Fibroblast of mammary gland (primary cell): ENCODE measurements around the gene RACGAP1.

Experiments used
- DNase-seq: peaks from one replicate; pipeline ENCODE4 v3.0.0-alpha.2; 2010; ENCODE audit warnings: low read depth
- H3K4me3 ChIP-seq: 2 replicates; pipeline ENCODE4 v1.5.1; 2011; ENCODE audit warnings: low read depth, mild to moderate bottlenecking, low read length, moderate library complexity; ENCODE audit not compliant: control insufficient read depth
- TF ChIP-seq, protein P1 (sequence below): conservative IDR thresholded peaks from 2 replicates; pipeline ENCODE4 v1.5.1; 2011; ENCODE audit warnings: low read depth, low read length, inconsistent platforms; ENCODE audit not compliant: control insufficient read depth, insufficient read depth

Gene RACGAP1

DNA sequence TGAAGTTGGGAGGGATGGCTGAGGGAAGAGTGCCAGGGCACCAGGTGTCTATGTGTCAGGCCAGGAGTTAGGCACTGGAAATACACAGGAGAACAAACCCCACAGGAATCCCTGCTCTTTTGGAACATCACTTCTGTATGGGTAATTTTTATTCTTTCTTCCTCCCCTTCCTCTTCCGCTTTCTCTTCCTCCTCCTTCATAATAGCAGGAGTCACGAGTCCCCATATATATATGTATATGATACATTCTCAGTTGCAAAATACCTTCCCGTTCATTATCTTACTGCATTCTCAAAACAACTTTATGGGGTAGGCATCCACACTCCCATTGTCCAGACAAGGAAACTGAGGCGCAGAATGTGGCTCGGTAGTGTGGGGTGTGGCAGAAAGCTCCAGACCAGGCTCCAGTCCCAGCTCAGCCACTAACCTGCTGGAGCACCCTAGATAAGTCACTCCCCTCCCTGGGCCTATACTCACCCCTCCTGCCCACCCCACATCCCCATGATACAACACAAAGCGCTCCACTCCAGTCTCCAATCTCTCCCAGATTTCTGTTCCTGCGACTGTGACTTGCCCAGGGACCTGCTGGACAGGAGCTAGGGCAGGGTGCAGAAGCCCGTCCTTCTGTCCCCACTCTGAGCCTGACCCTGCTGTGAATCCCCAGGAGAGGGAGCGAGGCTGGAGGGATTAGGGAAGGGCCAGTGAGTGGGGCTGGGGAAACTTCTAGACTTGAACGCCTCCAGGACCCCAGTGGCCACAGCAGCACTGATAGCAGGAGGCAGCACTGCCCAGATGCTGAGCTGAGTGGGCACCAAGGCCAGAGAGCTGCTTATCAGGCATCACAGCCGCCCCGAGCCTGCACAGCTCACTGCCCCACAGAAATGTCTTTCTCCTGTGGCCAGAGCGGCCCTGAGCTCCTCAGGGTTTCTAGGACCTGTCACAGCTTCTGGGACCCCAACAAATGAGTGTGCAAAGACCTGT, 76.1 kb downstream of the RACGAP1 start:
- DNase-seq = no peak
- TF ChIP-seq, protein P1, sequence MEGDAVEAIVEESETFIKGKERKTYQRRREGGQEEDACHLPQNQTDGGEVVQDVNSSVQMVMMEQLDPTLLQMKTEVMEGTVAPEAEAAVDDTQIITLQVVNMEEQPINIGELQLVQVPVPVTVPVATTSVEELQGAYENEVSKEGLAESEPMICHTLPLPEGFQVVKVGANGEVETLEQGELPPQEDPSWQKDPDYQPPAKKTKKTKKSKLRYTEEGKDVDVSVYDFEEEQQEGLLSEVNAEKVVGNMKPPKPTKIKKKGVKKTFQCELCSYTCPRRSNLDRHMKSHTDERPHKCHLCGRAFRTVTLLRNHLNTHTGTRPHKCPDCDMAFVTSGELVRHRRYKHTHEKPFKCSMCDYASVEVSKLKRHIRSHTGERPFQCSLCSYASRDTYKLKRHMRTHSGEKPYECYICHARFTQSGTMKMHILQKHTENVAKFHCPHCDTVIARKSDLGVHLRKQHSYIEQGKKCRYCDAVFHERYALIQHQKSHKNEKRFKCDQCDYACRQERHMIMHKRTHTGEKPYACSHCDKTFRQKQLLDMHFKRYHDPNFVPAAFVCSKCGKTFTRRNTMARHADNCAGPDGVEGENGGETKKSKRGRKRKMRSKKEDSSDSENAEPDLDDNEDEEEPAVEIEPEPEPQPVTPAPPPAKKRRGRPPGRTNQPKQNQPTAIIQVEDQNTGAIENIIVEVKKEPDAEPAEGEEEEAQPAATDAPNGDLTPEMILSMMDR = no peak
- H3K4me3 ChIP-seq = no peak overlapping the region

DNA sequence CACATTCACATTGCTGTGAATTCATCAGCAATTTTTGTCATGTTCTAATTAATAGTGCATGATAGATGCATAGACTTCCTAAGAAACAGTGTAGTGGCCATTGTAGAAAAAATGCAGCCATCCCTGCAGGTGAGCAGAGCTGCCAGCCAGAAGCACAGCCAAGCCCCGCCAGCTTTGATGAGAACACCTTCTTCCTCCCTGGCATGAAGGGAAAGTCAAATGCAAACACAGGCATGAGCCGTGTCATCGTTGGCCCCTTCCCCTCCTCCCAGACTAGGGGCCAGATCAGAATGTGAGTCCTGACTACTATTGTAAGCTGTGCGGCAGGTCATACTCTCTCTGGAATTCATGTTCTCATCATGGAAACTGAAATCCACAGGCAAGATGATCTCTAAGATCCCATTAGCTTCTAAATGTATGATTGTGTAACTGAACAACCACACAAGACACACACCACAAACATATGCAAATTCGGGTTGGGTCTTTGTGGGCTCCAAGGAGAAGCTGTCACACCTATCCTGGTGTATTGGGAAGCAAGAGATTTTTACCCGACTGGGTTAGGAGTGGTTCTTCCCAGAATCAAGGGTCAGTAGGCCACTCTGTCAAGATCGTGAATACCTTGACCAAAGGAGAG, 77.6 kb downstream of the RACGAP1 start:
- no peak overlapping the region for H3K4me3 ChIP-seq
- no peak for DNase-seq
- TF ChIP-seq, protein P1 = no peak

DNA sequence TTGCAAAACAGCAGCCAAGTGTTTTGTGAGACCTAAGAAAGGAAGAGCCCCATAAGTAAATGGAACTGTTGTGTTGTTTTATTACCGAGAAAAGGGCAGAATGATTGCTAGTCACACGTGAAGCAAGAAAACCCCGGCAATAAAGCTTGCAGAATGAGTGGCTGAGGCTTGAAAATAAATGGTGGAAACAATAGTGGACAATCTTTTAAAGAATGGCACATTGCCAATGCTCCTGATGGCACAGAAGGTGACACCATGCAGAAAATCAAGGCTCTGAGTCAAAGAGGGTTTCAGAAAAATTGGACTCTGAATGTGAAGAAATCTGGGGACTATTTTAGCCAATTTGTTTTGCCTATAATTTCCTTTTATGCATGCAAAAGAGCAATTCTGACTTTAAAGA, 78.8 kb downstream of the RACGAP1 start:
- H3K4me3 ChIP-seq = no peak overlapping the region
- TF ChIP-seq, protein P1 = no peak

DNA sequence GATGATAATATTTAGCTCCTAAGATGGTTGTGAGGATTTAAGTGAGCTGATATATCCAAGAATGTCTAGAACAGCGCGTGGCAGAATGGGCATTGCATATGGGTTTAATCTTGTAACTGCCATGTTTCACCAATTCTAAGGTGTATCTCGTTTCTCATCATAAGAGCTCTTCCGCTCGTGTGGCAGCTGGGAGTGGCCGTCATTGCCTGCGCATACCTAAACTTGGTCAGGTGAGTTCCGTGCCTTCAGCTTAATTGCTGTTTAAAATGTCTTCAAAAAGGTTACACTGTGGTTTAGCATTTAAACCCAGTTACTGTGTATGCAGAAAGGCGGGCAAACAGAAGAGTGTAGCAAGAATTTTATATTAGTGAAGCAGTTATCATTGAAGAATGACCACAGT, 79.2 kb downstream of the RACGAP1 start:
- TF ChIP-seq, protein P1 = no peak
- no peak for DNase-seq
- H3K4me3 ChIP-seq = no peak overlapping the region

More for the DNA sequence above, 78.8 kb downstream of the RACGAP1 start:
- DNase-seq = no peak

GRCh38 chr12:49945394-49946080, 79.8 kb downstream of the RACGAP1 start:
- TF ChIP-seq, protein P1 = peak; percentile 84
- no peak overlapping the region for H3K4me3 ChIP-seq
- peak; percentile 78 for DNase-seq

GRCh38 chr12:49944718-49945117, 80.6 kb downstream of the RACGAP1 start:
- TF ChIP-seq, protein P1 = no peak
- no peak overlapping the region for H3K4me3 ChIP-seq
- DNase-seq = no peak
